RPMI8226 (cell line): Measurements from ENCODE around the gene AAMDC.
"Not testable (repeated sequence)": the region's sequence is repeated elsewhere in the genome, so short reads cannot be mapped to it uniquely, and the experiment has no call there.

Experiments used
- DNase-seq: peaks from one replicate; pipeline ENCODE4 v3.0.0-alpha.2; 2015

Gene AAMDC

DNA sequence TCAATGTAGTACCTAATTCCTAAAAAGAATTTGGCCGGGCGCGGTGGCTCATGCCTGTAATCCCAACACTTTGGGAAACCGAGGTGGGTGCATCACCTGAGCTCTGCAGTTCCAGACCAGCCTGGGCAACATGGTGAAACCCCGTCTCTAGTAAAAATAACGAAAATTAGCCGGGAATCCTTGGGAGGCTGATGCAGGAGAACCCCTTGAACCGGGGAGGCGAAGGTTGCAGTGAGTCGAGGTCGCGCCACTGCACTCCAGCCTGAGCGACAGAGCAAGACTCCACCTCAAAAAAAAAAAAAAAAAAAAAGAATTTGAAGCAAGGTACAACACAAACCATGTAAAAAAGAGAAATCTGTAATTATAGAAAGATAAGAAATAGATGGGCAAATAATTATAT lies 1.2 kb downstream of the AAMDC start:
- DNase-seq, result not testable (repeated sequence)

- DNase-seq, result no peak
Measured at GRCh38 chr11:77823775-77824174, 2.8 kb downstream of the AAMDC start.

DNA sequence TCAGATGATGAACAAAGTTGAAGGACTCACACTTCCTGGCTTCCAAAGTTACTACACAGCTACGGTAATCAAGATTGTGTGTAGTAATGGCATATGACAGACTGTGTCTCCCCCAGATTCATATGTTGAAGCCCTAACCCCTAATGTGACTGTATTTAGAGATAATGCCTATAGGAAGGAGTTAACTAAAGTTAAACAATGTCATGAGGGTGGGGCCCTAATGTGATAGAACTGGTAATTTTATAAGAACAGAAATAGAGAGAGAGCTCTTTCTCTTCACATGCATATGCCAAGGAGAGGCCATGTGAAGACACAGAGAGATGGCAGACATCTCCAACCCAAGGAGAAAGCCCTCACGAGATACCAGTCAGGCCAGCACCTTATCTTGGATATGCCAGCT lies 8.0 kb downstream of the AAMDC start:
- no peak for DNase-seq

- DNase-seq, result no peak
Measured at GRCh38 chr11:77833302-77833701, 12.4 kb downstream of the AAMDC start.

DNA sequence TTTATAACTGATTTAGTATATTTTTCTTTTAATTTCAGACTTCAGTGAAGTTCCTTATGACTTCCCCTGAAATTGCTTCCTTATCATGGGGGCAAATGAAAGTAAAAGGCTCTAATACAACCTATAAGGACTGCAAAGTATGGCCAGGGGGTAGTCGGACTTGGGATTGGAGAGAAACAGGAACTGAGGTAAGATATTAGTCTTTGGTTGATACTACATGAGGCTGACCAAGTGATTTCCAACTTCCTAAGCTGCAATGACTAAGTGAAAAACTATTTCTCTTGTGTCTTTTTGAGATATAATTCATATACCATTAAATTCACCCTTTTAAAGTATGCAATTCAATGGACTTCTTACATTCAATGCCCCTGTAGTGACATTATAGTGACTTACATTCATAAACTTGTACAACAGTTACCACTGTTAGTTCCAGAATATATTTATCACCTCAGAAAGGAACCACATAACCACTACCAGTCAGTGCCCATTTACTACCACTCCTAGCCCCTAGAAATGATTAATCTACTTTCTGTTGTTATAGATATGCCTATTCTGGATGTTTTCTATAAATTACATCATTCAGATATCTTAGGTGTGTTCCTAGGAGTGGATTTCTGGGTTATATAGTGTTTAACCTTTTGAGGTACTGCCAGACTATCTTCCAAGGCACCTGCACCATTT lies 21.6 kb downstream of the AAMDC start:
- DNase-seq, result no peak

- DNase-seq, result not testable (repeated sequence)
Measured at GRCh38 chr11:77843700-77844099, 22.8 kb downstream of the AAMDC start.

- DNase-seq, result no peak
Measured at GRCh38 chr11:77851503-77851902, 30.6 kb downstream of the AAMDC start.

GRCh38 chr11:77854838-77855237 lies 33.9 kb downstream of the AAMDC start:
- no peak for DNase-seq

DNA sequence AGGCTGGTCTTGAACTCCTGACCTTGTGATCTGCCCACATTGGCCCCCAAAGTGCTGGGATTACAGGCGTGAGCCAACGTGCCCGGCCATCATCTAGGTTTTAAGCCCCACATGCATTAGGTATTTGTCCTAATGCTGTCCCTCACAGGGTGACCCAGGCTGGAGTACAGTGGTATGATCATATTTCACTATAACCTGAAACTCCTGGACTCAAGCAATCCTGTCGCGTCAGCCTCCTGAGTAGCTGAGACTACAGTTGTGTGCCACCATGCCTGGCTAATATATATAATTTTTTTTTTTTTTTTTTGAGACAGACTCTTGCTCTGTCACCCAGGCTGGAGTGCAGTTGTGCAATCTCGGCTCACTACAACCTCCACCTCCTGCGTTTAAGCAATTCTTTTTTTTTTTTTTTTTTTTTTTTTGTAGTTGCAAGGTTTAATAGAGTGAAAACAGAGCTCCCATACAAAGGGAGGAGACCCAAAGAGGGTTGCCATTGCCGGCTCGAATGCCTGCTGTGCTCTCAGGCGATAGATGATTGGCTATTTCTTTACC lies 37.0 kb downstream of the AAMDC start:
- DNase-seq, result not testable (repeated sequence)

GRCh38 chr11:77861444-77861843 lies 40.5 kb downstream of the AAMDC start:
- not testable (repeated sequence) for DNase-seq

DNA sequence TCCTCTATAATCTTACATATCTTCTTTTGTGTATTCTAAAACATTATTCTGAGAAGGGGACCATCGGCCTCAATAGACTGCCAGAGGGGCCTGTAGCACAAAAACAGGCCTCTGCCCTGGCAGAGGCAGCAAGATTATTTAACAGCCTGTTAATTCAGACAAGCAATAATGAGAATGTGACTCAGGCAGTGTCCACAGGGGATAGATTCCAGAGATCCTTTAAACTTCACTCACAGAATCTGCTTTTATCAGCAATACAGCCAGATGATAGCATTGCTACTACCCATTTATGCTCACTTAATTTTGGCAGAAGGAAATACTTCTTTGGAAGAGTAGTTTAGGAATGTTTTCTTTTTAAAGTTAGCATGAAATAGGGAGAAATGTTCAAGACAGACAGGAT lies 44.9 kb downstream of the AAMDC start:
- no peak for DNase-seq

DNA sequence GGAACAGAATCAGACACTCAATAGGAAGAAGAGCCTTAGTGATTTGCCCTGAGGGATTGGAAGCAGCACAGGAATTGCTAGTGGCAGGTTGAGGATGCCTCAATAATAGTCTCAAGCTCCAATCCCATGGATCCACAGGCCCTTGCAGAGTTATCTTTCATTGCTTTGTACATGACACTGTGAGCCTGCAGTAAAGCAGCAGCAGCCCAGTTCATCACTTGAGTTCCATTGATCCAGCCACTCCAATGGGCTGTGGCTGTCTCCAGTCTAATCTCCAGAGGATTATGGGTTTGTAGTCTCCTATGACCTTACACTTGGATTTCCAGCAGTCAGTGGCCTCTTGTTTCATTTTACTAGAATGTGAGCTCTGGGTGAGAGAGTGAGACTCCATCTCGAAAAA lies 45.4 kb downstream of the AAMDC start:
- DNase-seq, result no peak

- no peak for DNase-seq
Measured at GRCh38 chr11:77868744-77869143, 47.8 kb downstream of the AAMDC start.

DNA sequence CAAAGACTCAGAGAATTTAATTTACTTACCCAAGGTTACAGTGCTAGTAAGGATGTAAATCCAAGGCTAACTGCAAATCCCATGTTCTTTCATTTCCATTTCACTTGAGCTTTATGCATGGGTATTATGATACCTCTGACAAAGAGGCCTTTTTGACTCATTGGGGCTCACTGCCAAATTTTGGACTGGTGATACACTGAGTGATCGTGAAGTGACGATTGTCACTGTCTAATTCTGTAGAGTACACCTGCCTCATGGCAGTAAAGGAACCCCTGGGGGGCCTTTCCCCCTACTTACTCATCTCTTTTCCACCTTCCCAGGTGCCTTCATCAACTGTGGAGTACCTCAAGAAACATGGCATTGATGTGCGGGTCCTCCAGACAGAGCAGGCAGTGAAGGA lies 50.9 kb downstream of the AAMDC start:
- DNase-seq, result no peak

DNA sequence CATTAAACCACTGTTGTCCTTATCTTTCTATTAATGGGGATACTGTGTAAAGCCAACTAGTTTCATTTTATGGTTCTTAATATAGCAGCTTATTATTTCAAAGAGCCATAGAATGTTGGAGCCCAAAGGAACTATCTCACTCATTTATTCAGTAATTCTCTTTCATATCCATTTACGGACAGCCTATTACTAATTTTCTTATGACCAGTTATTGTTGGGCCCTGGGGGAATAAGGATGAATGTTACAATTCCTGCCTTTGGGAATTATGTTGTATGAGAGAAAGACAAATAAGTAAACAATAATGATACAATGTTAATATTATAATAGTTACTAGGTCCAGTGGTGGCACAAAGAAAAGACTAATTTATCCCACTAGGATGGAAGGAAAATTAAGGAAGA lies 52.4 kb downstream of the AAMDC start:
- DNase-seq, result no peak

DNA sequence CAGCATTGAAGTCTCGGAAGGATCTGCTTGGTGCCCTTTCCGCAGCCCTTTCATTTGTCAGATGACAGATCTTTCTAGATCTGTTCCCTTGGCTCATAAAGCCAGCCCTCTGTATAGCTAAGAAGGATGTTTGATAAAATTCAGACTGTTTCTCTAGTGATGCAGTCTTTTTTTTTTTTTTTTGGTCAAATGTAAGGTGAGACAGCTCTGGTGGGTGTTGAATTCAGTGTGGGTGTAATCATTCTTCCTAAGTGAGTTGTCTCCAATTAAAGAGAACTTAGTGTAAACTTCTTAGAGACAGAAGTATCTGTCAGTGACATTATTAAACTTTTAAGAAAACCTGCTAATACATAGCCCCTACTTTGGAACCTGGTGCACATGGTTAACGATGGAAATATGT lies 53.3 kb downstream of the AAMDC start:
- DNase-seq, result no peak

- no peak for DNase-seq
Measured at GRCh38 chr11:77876045-77876444, 55.1 kb downstream of the AAMDC start.

DNA sequence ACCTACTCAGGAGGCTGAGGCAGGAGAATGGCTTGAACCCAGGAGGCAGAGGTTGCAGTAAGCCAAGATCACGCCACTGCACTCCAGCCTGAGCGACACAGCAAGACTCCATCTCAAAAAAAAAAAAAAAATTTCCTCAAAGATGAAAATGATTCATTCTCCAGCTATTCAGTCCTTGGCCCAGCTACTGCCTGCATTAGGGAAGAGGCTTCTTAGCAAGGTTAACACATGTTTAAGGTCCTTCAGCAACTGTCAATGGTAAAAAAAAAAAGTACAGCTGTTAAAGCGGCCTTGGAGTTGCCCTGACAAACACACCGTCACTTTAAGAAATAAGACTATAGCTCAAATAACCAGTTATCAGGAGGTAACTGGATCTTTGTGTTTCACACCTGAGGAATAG lies 57.3 kb downstream of the AAMDC start:
- not testable (repeated sequence) for DNase-seq

- peak; percentile 50 for DNase-seq
Measured at GRCh38 chr11:77879218-77879617, 58.3 kb downstream of the AAMDC start.

DNA sequence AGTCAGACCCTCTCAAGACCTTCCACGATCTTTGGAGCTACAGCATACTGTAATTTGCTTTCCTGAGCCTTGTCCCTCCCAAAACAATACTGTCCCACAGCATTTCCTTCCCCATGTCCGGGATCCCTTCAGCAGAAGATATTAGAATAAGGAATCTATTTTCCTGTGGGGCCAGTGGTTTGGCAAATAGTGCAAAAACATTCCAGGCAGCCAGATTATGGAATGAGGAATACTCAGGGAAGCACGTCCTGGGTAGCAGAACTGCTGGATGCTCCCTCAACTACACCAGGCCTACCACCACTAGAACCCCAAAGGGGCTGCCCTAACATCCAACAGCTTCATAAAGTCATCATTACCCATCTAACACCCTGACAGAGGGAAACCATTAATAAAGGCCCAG lies 61.5 kb downstream of the AAMDC start:
- no peak for DNase-seq

GRCh38 chr11:77883775-77884174 lies 62.8 kb downstream of the AAMDC start:
- DNase-seq, result no peak

- no peak for DNase-seq
Measured at GRCh38 chr11:77884186-77884828, 63.4 kb downstream of the AAMDC start.

DNA sequence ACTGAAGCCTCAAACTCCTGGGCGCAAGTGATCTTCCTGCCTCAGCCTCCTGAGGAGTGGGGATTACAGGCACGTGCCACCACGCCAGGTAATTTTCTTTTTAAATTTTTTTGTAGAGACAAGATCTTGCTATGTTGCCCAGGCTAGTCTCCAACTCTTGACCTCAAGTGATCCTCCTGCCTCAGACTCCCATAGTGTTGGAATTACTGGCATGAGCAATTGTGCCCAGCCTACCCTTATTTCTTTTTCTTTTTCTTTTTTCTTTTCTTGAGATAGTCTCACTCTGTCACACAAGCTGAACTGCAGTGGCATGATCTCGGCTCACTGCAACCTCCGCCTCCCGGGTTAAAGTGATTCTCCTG lies 63.9 kb downstream of the AAMDC start:
- DNase-seq, result no peak

- no peak for DNase-seq
Measured at GRCh38 chr11:77886401-77886800, 65.5 kb downstream of the AAMDC start.

- DNase-seq, result not testable (repeated sequence)
Measured at GRCh38 chr11:77889045-77889444, 68.1 kb downstream of the AAMDC start.
